ENCODE results near the gene BCL11B.

The BCL11B gene

DNA sequence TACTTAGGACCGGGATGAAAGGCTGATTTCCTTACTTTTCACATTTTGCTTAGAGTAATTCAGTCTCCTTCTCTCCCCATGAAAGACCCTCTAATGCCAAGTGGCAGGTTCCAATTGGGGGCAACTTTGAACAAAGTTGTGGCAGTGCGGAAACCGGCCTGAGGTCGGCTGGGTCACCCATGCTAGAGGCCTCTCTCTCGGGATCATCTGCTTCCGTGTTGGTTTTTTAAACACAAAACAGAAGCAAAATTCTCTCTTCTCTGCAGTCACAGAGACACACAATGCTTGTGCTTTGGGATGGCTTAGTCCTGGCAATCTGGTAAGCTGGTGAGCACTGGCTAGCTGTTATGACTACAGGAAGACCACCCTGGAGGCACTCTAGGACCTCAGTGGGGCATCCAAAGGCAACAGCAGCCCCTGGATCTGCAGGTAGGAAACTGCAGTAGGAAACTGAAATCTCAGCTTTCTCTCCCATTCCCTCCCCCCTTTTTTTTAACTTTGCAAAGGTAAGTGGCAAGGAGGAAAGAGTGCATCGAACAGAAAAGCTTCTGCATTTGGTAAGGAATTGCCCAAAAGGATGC is 102.1 kb downstream of the BCL11B start:
- H4K20me1 ChIP-seq (ENCODE audit: low read depth, low read length), result no peaks in the 10 kb centered on the region
- no peak overlapping the region for H3K9ac ChIP-seq (ENCODE audit: low read length)
- H3K27ac ChIP-seq (ENCODE audit: low read depth, low read length), result no peak overlapping the region
- no peaks in the 10 kb centered on the region for H3K27me3 ChIP-seq (ENCODE audit: low read length)
- no peaks in the 10 kb centered on the region for H3K36me3 ChIP-seq (ENCODE audit: low read length)
- no peak overlapping the region for H3K4me2 ChIP-seq (ENCODE audit: low read depth, low read length, poor library complexity, severe bottlenecking)
- no peaks in the 10 kb centered on the region for H3K79me2 ChIP-seq (ENCODE audit: insufficient read depth, low read length)
- no peak overlapping the region for H2AFZ ChIP-seq (ENCODE audit: low read depth, low read length, severe bottlenecking)
- H3K4me3 ChIP-seq (ENCODE audit: insufficient read depth, low read length, poor library complexity, severe bottlenecking), result no peak overlapping the region
- H3F3A ChIP-seq (ENCODE audit: insufficient read depth), result no peaks in the 10 kb centered on the region
- no peaks in the 10 kb centered on the region for H3K9me3 ChIP-seq (ENCODE audit: insufficient read depth, low read length)
- no peak for TF ChIP-seq EZH2phosphoT487 (conservative IDR thresholded peaks at IDR 0.05; ENCODE audit: low read length)
- TF ChIP-seq, protein P1, sequence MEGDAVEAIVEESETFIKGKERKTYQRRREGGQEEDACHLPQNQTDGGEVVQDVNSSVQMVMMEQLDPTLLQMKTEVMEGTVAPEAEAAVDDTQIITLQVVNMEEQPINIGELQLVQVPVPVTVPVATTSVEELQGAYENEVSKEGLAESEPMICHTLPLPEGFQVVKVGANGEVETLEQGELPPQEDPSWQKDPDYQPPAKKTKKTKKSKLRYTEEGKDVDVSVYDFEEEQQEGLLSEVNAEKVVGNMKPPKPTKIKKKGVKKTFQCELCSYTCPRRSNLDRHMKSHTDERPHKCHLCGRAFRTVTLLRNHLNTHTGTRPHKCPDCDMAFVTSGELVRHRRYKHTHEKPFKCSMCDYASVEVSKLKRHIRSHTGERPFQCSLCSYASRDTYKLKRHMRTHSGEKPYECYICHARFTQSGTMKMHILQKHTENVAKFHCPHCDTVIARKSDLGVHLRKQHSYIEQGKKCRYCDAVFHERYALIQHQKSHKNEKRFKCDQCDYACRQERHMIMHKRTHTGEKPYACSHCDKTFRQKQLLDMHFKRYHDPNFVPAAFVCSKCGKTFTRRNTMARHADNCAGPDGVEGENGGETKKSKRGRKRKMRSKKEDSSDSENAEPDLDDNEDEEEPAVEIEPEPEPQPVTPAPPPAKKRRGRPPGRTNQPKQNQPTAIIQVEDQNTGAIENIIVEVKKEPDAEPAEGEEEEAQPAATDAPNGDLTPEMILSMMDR (IDR thresholded peaks at IDR 0.05; ENCODE audit: insufficient read depth, low read length, poor library complexity, severe bottlenecking), result no peak
- H3K9me2 ChIP-seq (replicated peaks; ENCODE audit: insufficient read depth, low read length), result no peaks in the 10 kb centered on the region

DNA sequence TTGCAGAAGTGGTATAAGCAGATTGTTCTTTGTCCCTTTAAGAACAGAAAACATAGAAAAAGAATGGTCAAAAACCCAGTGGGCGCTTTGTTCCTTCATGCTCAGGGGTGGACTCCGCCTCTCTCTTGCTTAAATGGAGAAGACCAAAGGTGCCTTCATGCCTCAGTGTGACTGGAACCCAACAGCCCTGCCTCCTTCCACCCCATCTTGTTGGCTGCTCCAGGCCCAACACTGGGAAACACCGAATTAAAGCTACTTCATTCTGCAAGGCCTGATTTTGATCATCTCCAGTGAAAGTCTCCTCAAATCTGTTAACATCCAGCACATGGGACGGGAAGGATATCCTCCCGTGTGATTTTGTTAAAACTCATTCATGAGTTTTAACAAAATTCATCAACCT is 103.7 kb downstream of the BCL11B start:
- Histone ChIP-seq H3K36me3 (ENCODE audit: low read length) (no peaks in the 10 kb centered on the region), H3K27me3 (ENCODE audit: low read length) (no peaks in the 10 kb centered on the region)

DNA sequence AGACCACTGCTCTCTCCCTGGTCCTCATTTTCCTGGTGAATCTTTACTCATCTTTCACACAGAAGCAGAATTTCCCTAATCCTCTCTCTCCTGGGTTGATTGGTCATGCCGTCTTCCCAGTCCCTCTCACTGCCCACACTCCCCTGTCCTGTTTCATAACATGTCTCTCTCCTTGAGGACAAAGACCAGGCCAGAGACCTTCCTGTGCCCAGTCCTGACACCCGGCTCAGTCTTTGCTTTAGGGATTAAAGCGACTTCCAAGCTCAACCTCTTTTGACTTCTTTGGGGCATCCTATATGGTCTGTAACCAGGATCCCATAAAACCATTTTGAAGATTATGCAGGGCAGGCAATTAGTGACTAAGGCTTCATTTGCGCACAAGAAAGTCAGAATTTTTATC is 105.5 kb downstream of the BCL11B start:
- H3K27ac ChIP-seq (ENCODE audit: low read depth, low read length), result no peak overlapping the region
- TF ChIP-seq EZH2phosphoT487 (conservative IDR thresholded peaks at IDR 0.05; ENCODE audit: low read length), result no peak
- TF ChIP-seq, protein P1 (IDR thresholded peaks at IDR 0.05; ENCODE audit: insufficient read depth, low read length, poor library complexity, severe bottlenecking), result no peak

More for the DNA sequence above, 103.7 kb downstream of the BCL11B start:
- no peaks in the 10 kb centered on the region for H3K9me3 ChIP-seq (ENCODE audit: insufficient read depth, low read length)
- H3K4me2 ChIP-seq (ENCODE audit: low read depth, low read length, poor library complexity, severe bottlenecking), result no peak overlapping the region
- H3K79me2 ChIP-seq (ENCODE audit: insufficient read depth, low read length), result no peaks in the 10 kb centered on the region
- no peaks in the 10 kb centered on the region for H4K20me1 ChIP-seq (ENCODE audit: low read depth, low read length)
- H3K4me3 ChIP-seq (ENCODE audit: insufficient read depth, low read length, poor library complexity, severe bottlenecking), result no peak overlapping the region
- no peak overlapping the region for H2AFZ ChIP-seq (ENCODE audit: low read depth, low read length, severe bottlenecking)
- no peak overlapping the region for H3K9ac ChIP-seq (ENCODE audit: low read length)
- no peaks in the 10 kb centered on the region for H3K9me2 ChIP-seq (replicated peaks; ENCODE audit: insufficient read depth, low read length)
- TF ChIP-seq, protein P1 (IDR thresholded peaks at IDR 0.05; ENCODE audit: insufficient read depth, low read length, poor library complexity, severe bottlenecking), result no peak
- no peak for TF ChIP-seq EZH2phosphoT487 (conservative IDR thresholded peaks at IDR 0.05; ENCODE audit: low read length)
- H3K27ac ChIP-seq (ENCODE audit: low read depth, low read length), result no peak overlapping the region
- H3F3A ChIP-seq (ENCODE audit: insufficient read depth), result no peaks in the 10 kb centered on the region

More for the DNA sequence above, 105.5 kb downstream of the BCL11B start:
- no peaks in the 10 kb centered on the region for H3K9me2 ChIP-seq (replicated peaks; ENCODE audit: insufficient read depth, low read length)
- H2AFZ ChIP-seq (ENCODE audit: low read depth, low read length, severe bottlenecking), result no peak overlapping the region
- no peaks in the 10 kb centered on the region for H3K9me3 ChIP-seq (ENCODE audit: insufficient read depth, low read length)
- H3F3A ChIP-seq (ENCODE audit: insufficient read depth), result no peaks in the 10 kb centered on the region
- H3K4me3 ChIP-seq (ENCODE audit: insufficient read depth, low read length, poor library complexity, severe bottlenecking), result no peak overlapping the region
- H3K4me2 ChIP-seq (ENCODE audit: low read depth, low read length, poor library complexity, severe bottlenecking), result no peak overlapping the region
- H3K79me2 ChIP-seq (ENCODE audit: insufficient read depth, low read length), result no peaks in the 10 kb centered on the region
- no peaks in the 10 kb centered on the region for H3K36me3 ChIP-seq (ENCODE audit: low read length)
- H3K9ac ChIP-seq (ENCODE audit: low read length), result no peak overlapping the region
- no peaks in the 10 kb centered on the region for H3K27me3 ChIP-seq (ENCODE audit: low read length)
- H4K20me1 ChIP-seq (ENCODE audit: low read depth, low read length), result no peaks in the 10 kb centered on the region

All from SU-DHL-6 (cell line).